Peyer's patch (tissue), 4 donors: Measurements from ENCODE around the gene PIPOX.

Source experiments
- CTCF ChIP-seq, 6 experiments: fragments of 450-650 bp in 4 of 6; fragments of 200-600 bp in 2 of 6; sonication (generic) in 1 of 6; IDR thresholded peaks; one replicate each; pipeline ENCODE4 v1.5.1; 2017 to 2019; ENCODE audit warnings: antibody characterized with exemption in 6 of 6, mild to moderate bottlenecking in 3 of 6, moderate library complexity in 1 of 6
- POLR2A ChIP-seq, 2 donors: fragments of 450-650 bp; IDR thresholded peaks; one replicate each; pipeline ENCODE4 v1.5.1; 2017; ENCODE audit warnings: antibody characterized with exemption in 2 of 2, mild to moderate bottlenecking in 2 of 2, moderate library complexity in 2 of 2

DNA sequence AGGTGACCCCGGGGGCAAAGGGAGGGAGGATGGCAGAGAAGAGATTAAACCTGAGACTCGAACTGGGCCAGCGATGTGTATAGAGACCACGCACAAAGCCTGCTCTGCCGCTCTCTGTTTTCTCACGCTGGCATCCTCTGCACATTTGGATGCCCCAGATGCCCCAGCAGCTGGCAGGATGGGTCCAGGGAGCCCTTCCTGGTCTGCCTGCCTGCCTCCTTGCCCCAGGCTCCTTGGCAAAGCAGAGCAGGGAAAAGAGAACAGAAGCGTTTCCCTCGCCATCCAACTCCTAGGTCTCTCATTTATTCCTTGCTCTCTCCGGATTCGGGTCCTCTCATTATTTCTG lies 5.2 kb upstream of the PIPOX start:
- no peak for TF ChIP-seq CTCF (IDR thresholded peaks at IDR 0.05)
- TF ChIP-seq POLR2A (IDR thresholded peaks at IDR 0.05): no peak
